ENCODE results near the gene LPAR2. TPM values are rescaled to one million over a fixed set of nuclear protein-coding genes. Genes with fewer than 3 reads are reported as not detected.

LPAR2 gene
- total RNA-seq, 4 donors from 2014 or later: 0.59 to 5.5 (median 3.8) TPM; not detected in 1

DNA sequence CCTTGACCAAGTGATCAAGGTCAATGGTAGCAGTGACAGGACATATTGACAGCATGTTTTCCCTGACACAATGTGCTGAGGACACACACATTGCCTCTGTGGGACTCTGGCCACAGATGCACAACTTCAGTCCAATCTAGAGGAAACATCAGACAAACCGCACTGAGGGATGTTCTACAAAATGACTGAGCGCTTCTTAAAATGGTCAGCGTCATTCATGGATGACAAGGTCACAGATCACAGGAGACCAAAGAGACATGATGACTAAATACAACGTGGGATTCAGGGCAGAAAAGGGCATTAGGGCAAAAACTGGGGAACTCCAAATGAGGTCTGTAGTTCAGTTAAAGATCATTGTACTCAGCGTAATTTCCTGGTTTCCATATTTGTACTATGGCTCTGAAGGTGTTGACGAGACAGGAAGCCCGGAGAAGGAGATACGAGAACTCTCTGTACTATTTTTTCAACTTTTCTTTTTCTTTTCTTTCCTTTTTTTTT is 30.2 kb downstream of the LPAR2 start:
- TF ChIP-seq POLR2A (IDR thresholded peaks at IDR 0.05): no peak
- TF ChIP-seq, protein P1, sequence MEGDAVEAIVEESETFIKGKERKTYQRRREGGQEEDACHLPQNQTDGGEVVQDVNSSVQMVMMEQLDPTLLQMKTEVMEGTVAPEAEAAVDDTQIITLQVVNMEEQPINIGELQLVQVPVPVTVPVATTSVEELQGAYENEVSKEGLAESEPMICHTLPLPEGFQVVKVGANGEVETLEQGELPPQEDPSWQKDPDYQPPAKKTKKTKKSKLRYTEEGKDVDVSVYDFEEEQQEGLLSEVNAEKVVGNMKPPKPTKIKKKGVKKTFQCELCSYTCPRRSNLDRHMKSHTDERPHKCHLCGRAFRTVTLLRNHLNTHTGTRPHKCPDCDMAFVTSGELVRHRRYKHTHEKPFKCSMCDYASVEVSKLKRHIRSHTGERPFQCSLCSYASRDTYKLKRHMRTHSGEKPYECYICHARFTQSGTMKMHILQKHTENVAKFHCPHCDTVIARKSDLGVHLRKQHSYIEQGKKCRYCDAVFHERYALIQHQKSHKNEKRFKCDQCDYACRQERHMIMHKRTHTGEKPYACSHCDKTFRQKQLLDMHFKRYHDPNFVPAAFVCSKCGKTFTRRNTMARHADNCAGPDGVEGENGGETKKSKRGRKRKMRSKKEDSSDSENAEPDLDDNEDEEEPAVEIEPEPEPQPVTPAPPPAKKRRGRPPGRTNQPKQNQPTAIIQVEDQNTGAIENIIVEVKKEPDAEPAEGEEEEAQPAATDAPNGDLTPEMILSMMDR (IDR thresholded peaks at IDR 0.05): no peak
- DNase-seq: no peak
- no peaks in the 10 kb centered on the region for H3K36me3 ChIP-seq
- intact Hi-C loops (cut with DNase I; ENCODE audit: low total_unique reads): no loop called here
- no peaks in the 10 kb centered on the region for H3K9me3 ChIP-seq
- H3K4me3 ChIP-seq: no peak overlapping the region
- H3K27me3 ChIP-seq: no peaks in the 10 kb centered on the region
- no peak overlapping the region for H3K27ac ChIP-seq
- no peaks in the 10 kb centered on the region for H3K4me1 ChIP-seq

DNA sequence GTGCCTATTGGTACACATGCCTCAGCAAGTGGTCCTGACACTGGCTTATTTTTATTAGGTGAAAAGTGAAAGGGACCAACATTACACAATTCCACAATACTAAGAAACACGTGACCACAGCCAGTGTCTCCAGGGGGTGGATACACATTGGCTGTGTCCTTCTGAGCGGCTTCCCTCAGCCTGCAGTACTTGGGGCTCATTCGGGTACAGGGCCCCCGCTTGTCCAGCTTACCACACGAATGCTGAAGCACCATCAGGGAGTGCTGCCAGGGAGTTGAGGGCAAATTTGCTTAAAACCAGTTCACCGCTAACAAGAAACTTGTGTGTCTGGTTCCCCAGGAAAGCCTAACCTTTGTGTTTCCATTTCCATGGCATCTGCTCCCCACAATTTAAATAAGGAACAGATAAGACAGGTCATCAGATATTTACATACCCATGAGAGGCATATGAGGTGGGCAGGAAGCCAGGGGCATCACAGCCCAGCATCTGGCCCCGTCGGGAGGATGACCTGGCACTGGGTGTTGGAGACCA is 32.8 kb downstream of the LPAR2 start:
- no peak for DNase-seq
- H3K27ac ChIP-seq: no peak overlapping the region
- TF ChIP-seq, protein P1 (IDR thresholded peaks at IDR 0.05): no peak
- no peak for TF ChIP-seq POLR2A (IDR thresholded peaks at IDR 0.05)
- intact Hi-C loops (cut with DNase I; ENCODE audit: low total_unique reads): no loop called here
- H3K4me3 ChIP-seq: no peak overlapping the region
- H3K27me3 ChIP-seq: no peaks in the 10 kb centered on the region
- H3K4me1 ChIP-seq: no peaks in the 10 kb centered on the region
- no peaks in the 10 kb centered on the region for H3K9me3 ChIP-seq
- H3K36me3 ChIP-seq: no peaks in the 10 kb centered on the region

DNA sequence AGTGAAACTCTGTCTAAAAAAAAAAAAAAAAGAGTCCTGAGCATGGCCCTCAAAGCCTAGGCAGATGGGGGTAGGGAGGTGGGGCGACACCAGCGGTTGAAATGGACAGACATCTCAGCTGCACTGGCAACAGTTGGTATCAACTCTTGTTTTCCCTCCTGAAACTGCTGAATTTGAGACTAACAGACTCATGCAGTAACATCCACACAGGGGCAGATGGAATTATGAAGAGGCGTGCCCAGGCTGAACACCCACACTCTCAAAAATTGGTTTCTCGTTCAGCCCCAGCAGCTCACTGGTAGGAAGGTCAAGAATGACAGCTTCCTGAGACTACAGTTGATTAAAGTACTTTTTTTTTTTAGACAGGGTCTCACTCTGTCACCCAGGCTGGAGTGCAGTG is 33.6 kb downstream of the LPAR2 start:
- H3K4me3 ChIP-seq: no peak overlapping the region
- no peaks in the 10 kb centered on the region for H3K9me3 ChIP-seq
- no peak for DNase-seq
- TF ChIP-seq POLR2A (IDR thresholded peaks at IDR 0.05): no peak
- no peaks in the 10 kb centered on the region for H3K4me1 ChIP-seq
- intact Hi-C loops (cut with DNase I; ENCODE audit: low total_unique reads): no loop called here
- H3K27me3 ChIP-seq: no peaks in the 10 kb centered on the region
- H3K36me3 ChIP-seq: no peaks in the 10 kb centered on the region
- H3K27ac ChIP-seq: no peak overlapping the region

DNA sequence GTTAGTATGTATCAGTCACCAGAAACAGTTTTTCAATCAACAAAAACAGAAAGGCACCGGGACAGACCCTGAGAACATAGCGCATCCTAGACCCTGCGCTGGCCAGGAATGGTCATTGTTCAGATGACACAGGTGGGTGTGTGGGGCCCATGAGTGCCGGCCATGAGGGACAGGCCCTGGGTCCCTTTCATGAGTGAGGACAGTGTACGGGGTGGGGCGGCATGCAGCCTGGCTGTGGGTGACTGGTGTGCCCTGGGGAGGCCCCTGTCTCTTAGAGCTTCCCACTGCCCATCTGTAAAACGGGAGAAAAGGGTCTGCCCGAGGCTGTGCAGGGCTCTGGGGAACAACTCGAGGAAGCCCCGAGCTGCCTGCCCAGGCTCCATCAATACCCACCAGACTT is 35.3 kb downstream of the LPAR2 start:
- no peaks in the 10 kb centered on the region for H3K27me3 ChIP-seq
- H3K27ac ChIP-seq: no peak overlapping the region
- no peaks in the 10 kb centered on the region for H3K36me3 ChIP-seq
- no peak overlapping the region for H3K4me3 ChIP-seq
- no peak for TF ChIP-seq POLR2A (IDR thresholded peaks at IDR 0.05)
- TF ChIP-seq, protein P1 (IDR thresholded peaks at IDR 0.05): no peak
- no peak for DNase-seq
- no peaks in the 10 kb centered on the region for H3K9me3 ChIP-seq
- H3K4me1 ChIP-seq: no peaks in the 10 kb centered on the region
- intact Hi-C loops (cut with DNase I; ENCODE audit: low total_unique reads): no loop called here

DNA sequence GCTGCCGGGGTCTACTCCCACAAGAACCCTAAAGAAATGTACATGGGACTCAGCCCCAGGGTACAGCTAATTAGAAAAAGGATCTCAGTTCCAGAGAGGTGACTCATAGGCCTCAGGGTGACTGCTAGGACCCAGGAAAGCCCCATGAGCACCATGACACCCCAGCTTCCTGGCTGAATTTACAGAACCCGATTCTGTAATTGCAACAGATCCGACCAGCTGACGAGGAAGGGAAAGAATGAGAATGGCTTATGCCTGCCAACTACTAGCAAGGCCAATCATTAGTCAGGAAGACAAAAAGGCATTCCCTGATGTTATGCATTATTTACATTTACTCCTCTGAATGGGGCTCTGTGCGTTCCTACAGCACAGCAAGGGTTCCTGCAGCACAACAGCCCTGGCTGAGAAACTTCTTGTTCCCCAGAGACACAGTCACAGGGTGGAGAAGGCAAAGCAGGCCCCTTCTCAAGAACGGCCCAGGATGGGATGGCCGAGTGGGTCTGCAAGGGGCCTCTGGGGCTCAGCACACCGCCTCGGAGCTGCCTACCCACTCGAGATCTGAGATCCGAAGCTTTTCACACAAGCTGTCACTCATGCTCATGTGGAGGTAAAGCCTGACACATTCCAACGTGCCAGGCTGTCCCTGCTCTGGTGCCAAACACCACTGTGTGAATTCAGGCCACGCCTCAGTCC is 36.7 kb downstream of the LPAR2 start:
- Histone ChIP-seq H3K36me3 (no peaks in the 10 kb centered on the region), H3K9me3 (no peaks in the 10 kb centered on the region), H3K4me3 (no peak overlapping the region), H3K4me1 (no peaks in the 10 kb centered on the region), H3K27me3 (no peaks in the 10 kb centered on the region), H3K27ac (no peak overlapping the region)
- no peak for DNase-seq
- intact Hi-C loops (cut with DNase I; ENCODE audit: low total_unique reads): no loop called here
- TF ChIP-seq POLR2A (IDR thresholded peaks at IDR 0.05): no peak
- TF ChIP-seq, protein P1 (IDR thresholded peaks at IDR 0.05): no peak
